DND-41 (cell line): ENCODE results near the gene ROBO2.

Source experiments
- CTCF ChIP-seq: IDR thresholded peaks from 2 replicates; pipeline ENCODE4 v1.5.1; 2012; ENCODE audit warnings: borderline replicate concordance, low read length, moderate library complexity, mild to moderate bottlenecking; ENCODE audit not compliant: poor library complexity, severe bottlenecking; ENCODE audit errors: extremely low read depth
- EZH2 ChIP-seq: IDR thresholded peaks from 3 replicates; pipeline ENCODE4 v1.6.1; 2012; ENCODE audit warnings: borderline replicate concordance, low read depth, mild to moderate bottlenecking, moderate library complexity, low read length, inconsistent platforms; ENCODE audit not compliant: severe bottlenecking

GRCh38 chr3:77028005-77028404 lies 11.9 kb upstream of the ROBO2 start:
- TF ChIP-seq CTCF = no peak
- no peak for TF ChIP-seq EZH2
